ENCODE measurements around the gene OAS3.

The OAS3 gene

GRCh38 chr12:113019025-113019424 is 80.8 kb downstream of the OAS3 start:
- TF ChIP-seq CTCF (IDR thresholded peaks at IDR 0.05; ENCODE audit: low read depth, low read length) = no peak
- peak; percentile 48 for DNase-seq (ENCODE audit: low read depth, low spot score)
- in situ Hi-C loops (cut with HindIII; ENCODE audit: low sequenced_read_pairs) = no loop called here
- no peak overlapping the region for H3K4me3 ChIP-seq (ENCODE audit: low read depth, low read length)

- no peak for TF ChIP-seq CTCF (IDR thresholded peaks at IDR 0.05; ENCODE audit: low read depth, low read length)
- H3K4me3 ChIP-seq (ENCODE audit: low read depth, low read length) = no peak overlapping the region
- DNase-seq (ENCODE audit: low read depth, low spot score) = no peak
- in situ Hi-C loops (cut with HindIII; ENCODE audit: low sequenced_read_pairs) = no loop called here
These were observed 83.2 kb downstream of the OAS3 start for GRCh38 chr12:113021500-113021899.

All from astrocyte of the spinal cord (primary cell).